Nephron (organoid): ENCODE results near the gene APPL1.

Experiments used
- H3K27ac Mint-ChIP-seq, 3 experiments: 2 replicates each; pipeline ENCODE4 v1.8.0; 2020; ENCODE audit warnings: mixed read lengths in 3 of 3, mild to moderate bottlenecking in 2 of 3, moderate library complexity in 1 of 3
- H3K27me3 Mint-ChIP-seq: 2 replicates; pipeline ENCODE4 v1.8.0; 2021; ENCODE audit warnings: low read depth, mild to moderate bottlenecking, moderate library complexity, mixed read lengths
- H3K36me3 Mint-ChIP-seq: 2 replicates; pipeline ENCODE4 v1.8.0; 2020; ENCODE audit warnings: low read depth, mixed read lengths
- H3K4me1 Mint-ChIP-seq: 2 replicates; pipeline ENCODE4 v1.8.0; 2020; ENCODE audit warnings: mixed read lengths
- H3K4me3 Mint-ChIP-seq, 3 experiments: 2 replicates each; pipeline ENCODE4 v1.8.0; 2020; ENCODE audit warnings: mild to moderate bottlenecking in 3 of 3, mixed read lengths in 3 of 3, moderate library complexity in 2 of 3
- H3K9me3 Mint-ChIP-seq: 2 replicates; pipeline ENCODE4 v1.8.0; 2020; ENCODE audit warnings: mixed read lengths
- TF ChIP-seq, protein P1 (sequence below), 3 experiments: fragments of 200-600 bp; sonication (generic); IDR thresholded peaks; one replicate each; pipeline ENCODE4 v1.5.0; 2021; ENCODE audit warnings: antibody characterized with exemption in 3 of 3; ENCODE audit not compliant: unreplicated experiment in 3 of 3

APPL1 gene

DNA sequence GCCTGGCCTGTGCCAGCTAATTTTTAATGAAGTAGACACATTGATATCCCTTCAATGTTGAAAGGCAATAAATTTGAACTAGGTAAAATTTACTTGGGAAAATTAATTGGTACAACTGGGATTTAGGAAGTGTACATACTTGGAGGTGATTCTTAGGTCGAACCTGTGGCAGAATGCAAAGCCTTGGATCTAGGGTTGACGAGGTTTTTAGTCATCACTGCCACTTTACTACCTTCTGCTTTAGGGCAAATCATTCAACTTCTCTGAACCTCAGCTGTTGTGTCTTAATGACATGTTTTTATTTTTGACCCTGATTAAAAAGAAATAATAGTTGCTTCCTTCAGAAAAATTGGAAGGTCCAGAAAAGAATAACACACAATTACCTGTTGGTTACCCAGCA is 2.5 kb downstream of the APPL1 start:
- no peak overlapping the region for H3K27ac Mint-ChIP-seq
- no peaks in the 10 kb centered on the region for H3K36me3 Mint-ChIP-seq
- H3K4me1 Mint-ChIP-seq = peaks cover 30% of the 10 kb centered on the region
- no peaks in the 10 kb centered on the region for H3K27me3 Mint-ChIP-seq
- no peaks in the 10 kb centered on the region for H3K9me3 Mint-ChIP-seq
- peak overlapping the region; percentile 63 to 92 (median 73) for H3K4me3 Mint-ChIP-seq
- TF ChIP-seq, protein P1, sequence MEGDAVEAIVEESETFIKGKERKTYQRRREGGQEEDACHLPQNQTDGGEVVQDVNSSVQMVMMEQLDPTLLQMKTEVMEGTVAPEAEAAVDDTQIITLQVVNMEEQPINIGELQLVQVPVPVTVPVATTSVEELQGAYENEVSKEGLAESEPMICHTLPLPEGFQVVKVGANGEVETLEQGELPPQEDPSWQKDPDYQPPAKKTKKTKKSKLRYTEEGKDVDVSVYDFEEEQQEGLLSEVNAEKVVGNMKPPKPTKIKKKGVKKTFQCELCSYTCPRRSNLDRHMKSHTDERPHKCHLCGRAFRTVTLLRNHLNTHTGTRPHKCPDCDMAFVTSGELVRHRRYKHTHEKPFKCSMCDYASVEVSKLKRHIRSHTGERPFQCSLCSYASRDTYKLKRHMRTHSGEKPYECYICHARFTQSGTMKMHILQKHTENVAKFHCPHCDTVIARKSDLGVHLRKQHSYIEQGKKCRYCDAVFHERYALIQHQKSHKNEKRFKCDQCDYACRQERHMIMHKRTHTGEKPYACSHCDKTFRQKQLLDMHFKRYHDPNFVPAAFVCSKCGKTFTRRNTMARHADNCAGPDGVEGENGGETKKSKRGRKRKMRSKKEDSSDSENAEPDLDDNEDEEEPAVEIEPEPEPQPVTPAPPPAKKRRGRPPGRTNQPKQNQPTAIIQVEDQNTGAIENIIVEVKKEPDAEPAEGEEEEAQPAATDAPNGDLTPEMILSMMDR (IDR thresholded peaks at IDR 0.05; ENCODE audit: unreplicated experiment in 3 of 3) = no peak

DNA sequence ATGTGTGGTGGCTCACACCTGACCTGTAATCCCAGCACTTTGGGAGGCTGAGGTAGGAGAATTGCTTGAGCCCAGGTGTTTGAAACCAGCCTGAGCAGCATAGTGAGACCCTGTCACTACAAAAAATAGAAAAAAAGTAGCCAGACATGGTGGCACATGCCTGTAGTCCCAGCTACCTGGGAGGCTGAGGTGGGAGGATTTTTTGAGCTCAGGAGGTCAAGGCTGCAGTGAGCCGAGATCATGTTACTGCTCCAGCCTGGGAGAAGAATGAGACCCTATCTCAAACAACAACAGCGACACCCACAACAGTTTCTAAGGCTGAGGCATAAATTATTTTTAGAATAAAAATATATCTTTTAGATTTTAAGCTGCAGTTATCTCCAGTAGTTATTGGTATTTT is 6.3 kb downstream of the APPL1 start:
- Mint-ChIP-seq H3K27me3 (no peaks in the 10 kb centered on the region), H3K36me3 (peaks cover 12% of the 10 kb centered on the region), H3K4me3 (no peak overlapping the region), H3K27ac (no peak overlapping the region), H3K4me1 (peaks cover 13% of the 10 kb centered on the region), H3K9me3 (no peaks in the 10 kb centered on the region)
- TF ChIP-seq, protein P1 (IDR thresholded peaks at IDR 0.05; ENCODE audit: unreplicated experiment in 3 of 3) = no peak

DNA sequence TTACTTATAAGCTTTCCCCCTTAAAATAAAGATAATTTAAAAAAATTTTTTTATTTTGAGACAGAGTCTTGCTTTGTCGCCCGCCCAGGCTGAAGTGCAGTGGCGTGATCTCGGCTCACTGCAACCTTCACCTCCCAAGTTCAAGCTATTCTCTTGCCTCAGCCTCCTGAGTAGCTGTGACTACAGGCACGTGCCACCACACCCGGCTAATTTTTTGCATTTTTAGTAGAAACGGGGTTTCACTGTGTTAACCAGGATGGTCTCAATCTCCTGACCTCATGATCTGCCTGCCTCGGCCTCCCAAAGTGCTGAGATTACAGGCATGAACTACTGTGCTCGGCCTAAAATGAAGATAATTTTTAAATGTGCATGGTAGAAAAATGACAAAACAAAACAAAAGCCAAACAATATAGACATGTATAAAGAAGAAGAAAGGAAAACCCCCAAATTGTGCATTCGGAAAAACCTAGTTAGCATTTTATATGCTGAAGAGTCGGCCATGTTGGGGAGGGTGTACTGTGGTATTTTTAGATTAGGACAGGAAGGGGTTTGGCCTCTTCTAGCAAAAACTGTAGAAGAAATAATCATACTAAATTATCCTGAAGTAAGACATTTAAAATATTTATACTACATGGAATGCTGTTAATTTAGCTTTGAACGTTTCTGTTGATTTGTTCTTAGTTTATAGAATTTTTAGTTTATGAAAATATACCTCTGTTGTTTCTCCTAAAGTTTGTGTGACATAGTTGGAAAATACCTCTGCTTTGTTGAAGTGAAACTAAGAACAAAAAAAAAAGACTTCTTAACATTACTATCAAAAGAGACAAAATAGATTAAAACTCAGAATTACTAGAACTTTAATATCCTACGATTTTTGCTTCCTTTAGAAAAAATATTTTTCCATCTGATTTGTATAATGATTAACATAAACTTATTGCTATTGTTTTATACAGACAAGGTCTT is 7.4 kb downstream of the APPL1 start:
- peaks cover 6% of the 10 kb centered on the region for H3K4me1 Mint-ChIP-seq
- no peaks in the 10 kb centered on the region for H3K27me3 Mint-ChIP-seq
- TF ChIP-seq, protein P1 (IDR thresholded peaks at IDR 0.05; ENCODE audit: unreplicated experiment in 3 of 3) = no peak
- H3K27ac Mint-ChIP-seq = no peak overlapping the region
- H3K36me3 Mint-ChIP-seq = peaks cover 22% of the 10 kb centered on the region
- no peak overlapping the region for H3K4me3 Mint-ChIP-seq
- H3K9me3 Mint-ChIP-seq = no peaks in the 10 kb centered on the region

DNA sequence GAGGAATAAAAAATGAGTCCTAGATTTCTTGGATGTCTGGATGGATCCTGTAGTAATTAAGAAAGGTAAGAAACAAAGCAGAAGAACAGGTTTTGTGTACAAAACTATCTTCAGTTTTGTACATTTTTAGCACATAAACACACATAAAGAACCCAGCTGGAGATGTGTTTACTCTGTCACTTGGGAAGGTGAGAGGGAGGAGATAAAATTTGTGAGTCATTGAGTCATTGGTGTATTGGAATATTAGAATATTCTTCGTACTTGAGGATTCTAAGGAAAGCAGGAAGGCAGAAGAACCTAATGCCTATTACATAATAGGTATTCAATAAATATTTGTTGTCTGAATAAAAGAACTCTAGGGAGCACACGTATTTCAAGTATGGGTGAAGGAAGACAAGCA is 17.4 kb downstream of the APPL1 start:
- Mint-ChIP-seq H3K4me1 (no peaks in the 10 kb centered on the region), H3K27ac (no peak overlapping the region), H3K27me3 (no peaks in the 10 kb centered on the region), H3K36me3 (peaks cover 74% of the 10 kb centered on the region), H3K9me3 (no peaks in the 10 kb centered on the region), H3K4me3 (no peak overlapping the region)
- TF ChIP-seq, protein P1 (IDR thresholded peaks at IDR 0.05; ENCODE audit: unreplicated experiment in 3 of 3) = no peak

DNA sequence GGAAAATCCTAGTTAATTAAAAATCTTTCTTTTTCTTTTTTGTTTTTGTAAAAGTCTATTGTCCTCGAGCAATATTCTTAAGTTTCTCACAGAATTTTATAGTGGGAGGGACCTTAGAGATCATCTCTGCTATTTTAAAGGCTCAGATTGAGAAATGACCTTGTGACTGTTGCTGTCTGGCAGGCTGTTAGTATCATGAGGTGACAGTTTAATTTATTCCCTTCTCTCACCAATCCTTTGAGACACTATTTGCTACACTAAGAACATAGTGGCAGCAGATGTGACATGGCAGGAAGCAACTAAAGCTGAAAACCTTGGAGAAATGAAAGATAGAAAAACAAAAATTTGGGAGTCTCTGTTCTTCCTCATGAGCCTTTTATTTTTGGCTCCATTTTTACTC is 24.9 kb downstream of the APPL1 start:
- Mint-ChIP-seq H3K4me3 (no peak overlapping the region), H3K36me3 (peaks cover 57% of the 10 kb centered on the region), H3K27me3 (no peaks in the 10 kb centered on the region), H3K27ac (no peak overlapping the region), H3K4me1 (peaks cover 6% of the 10 kb centered on the region), H3K9me3 (no peaks in the 10 kb centered on the region)
- TF ChIP-seq, protein P1 (IDR thresholded peaks at IDR 0.05; ENCODE audit: unreplicated experiment in 3 of 3) = no peak

DNA sequence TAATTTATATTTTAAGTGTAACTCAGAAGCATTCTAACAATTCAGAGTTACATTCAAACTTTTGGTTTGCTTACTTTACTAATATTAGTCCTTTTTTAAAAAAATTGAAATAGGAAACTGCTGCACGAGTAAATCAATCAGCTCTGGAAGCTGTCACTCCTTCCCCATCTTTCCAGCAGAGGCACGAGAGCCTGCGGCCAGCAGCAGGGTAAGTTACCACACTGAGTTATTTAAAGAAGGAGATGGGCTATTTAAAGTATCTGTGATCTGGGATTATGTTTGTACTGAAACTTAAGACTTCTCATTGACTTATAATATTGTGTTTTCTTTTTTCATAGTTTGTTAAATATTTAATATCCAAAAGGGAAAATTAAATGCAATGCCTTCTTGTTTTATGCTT is 29.3 kb downstream of the APPL1 start:
- H3K36me3 Mint-ChIP-seq = peaks cover 73% of the 10 kb centered on the region
- H3K4me1 Mint-ChIP-seq = peaks cover 6% of the 10 kb centered on the region
- no peak overlapping the region for H3K27ac Mint-ChIP-seq
- TF ChIP-seq, protein P1 (IDR thresholded peaks at IDR 0.05; ENCODE audit: unreplicated experiment in 3 of 3) = no peak
- H3K9me3 Mint-ChIP-seq = peaks cover 9% of the 10 kb centered on the region
- no peaks in the 10 kb centered on the region for H3K27me3 Mint-ChIP-seq
- no peak overlapping the region for H3K4me3 Mint-ChIP-seq
